ENCODE results near the gene MARCKSL1.
A peak's percentile ranks its signal among the peaks of the same experiment; 100 is the strongest.

Gene MARCKSL1

DNA sequence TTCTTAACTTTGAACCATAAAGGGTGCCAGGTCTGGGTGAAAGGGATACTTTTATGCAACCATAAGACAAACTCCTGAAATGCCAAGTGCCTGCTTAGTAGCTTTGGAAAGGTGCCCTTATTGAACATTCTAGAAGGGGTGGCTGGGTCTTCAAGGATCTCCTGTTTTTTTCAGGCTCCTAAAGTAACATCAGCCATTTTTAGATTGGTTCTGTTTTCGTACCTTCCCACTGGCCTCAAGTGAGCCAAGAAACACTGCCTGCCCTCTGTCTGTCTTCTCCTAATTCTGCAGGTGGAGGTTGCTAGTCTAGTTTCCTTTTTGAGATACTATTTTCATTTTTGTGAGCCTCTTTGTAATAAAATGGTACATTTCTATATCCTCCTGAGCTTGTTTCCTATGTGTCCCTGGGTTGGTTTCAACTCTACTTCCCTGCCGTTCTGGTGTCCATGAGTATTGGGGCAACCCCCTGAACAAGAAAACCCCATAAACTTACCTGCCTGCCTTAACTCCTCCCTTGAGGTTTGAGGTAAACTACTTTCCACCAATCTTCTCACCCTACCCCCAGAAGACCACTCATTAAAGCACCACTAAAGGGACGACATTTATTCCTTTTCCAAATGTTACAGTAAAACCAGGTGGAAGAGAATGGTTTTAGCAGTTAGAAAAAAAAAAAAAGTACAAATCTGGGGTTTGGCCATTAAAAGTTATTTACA lies 2.6 kb downstream of the MARCKSL1 start:
- peaks cover 35 to 57% of the 10 kb centered on the region in 2 donors for H3K36me3 Mint-ChIP-seq
- DNase-seq (no peak), ATAC-seq (replicated peaks) (no peak)
- H3K27ac Mint-ChIP-seq: peak overlapping the region; percentile 88
- H3K4me3 Mint-ChIP-seq: peak overlapping the region; percentile 88 to 93
- no peaks in the 10 kb centered on the region for H3K27me3 Mint-ChIP-seq
- peaks cover 40 to 79% of the 10 kb centered on the region in 2 donors for H3K4me1 Mint-ChIP-seq
- no peaks in the 10 kb centered on the region for H3K9me3 Mint-ChIP-seq

DNA sequence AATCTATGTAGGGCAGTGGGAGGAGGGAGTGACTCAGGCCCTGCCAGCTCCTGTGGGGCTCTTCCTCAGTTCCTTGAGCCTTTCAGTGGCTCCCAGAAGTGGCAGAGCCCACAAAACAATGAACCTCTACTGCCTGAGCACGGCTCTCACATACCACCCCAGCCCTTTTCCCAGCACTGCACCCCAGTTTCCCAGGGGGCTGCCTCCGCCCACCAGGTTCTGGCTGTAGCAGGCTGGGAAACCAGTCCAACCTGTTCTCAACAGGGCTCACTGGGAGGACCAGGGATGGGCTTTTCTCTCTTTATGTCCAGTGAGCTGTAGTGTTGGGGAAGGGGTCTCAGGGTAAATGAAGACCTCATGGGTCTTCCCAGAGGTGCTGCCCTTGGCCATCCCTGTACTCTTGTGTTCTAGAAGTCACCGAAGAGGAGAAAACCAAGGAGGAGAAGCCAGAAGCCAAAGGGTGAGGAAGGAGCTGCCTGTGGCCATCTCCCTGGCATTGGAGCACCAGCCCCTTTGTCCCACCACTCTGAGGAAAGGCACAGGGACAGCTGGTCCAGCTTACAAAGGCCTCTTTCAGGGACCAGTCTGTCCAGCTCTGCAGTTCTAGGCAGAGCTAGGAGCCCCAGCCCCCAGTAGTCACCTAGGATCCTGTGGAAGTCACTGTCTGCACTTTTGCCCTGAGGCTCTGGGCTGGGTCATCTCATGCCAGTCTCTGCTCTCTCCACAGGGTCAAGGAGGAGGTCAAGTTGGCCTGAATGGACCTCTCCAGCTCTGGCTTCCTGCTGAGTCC lies 3.5 kb downstream of the MARCKSL1 start:
- Mint-ChIP-seq H3K4me3 (no peak overlapping the region), H3K27ac (peak overlapping the region; percentile 59)

DNA sequence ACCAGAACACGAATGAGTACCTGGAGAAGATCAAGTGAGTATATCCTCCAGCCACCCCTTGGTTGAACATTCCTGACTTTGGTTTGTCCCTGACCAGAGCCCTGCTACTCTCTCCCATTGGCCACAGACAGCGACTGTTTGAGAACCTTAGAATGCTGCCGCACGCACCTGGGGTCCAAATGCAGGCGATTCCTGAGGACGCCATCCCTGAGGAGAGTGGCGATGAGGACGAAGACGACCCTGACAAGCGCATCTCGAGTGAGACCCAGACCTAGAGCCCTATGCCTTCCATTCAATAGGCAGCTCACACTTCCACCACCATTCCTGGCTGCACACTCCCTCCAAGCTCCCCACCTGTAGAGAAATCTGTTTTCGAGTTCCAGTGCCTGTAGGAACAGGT lies 4.5 kb downstream of the MARCKSL1 start:
- Mint-ChIP-seq H3K4me1 (peaks cover 28 to 61% of the 10 kb centered on the region in 2 donors), H3K4me3 (no peak overlapping the region), H3K27ac (peak overlapping the region; percentile 39), H3K36me3 (peaks cover 46 to 67% of the 10 kb centered on the region in 2 donors), H3K27me3 (no peaks in the 10 kb centered on the region), H3K9me3 (no peaks in the 10 kb centered on the region)
- DNase-seq (no peak), ATAC-seq (replicated peaks) (no peak)

More for the DNA sequence above, 3.5 kb downstream of the MARCKSL1 start:
- Mint-ChIP-seq H3K4me1 (peaks cover 33 to 70% of the 10 kb centered on the region in 2 donors), H3K27me3 (no peaks in the 10 kb centered on the region), H3K36me3 (peaks cover 40 to 61% of the 10 kb centered on the region in 2 donors), H3K9me3 (no peaks in the 10 kb centered on the region)
- ATAC-seq (replicated peaks) (no peak), DNase-seq (no peak)

- Mint-ChIP-seq H3K4me3 (no peak overlapping the region), H3K27ac (no peak overlapping the region)
Measured at GRCh38 chr1:32330558-32331151, 5.4 kb downstream of the MARCKSL1 start.

GRCh38 chr1:32329931-32330466 lies 6.0 kb downstream of the MARCKSL1 start:
- no peaks in the 10 kb centered on the region for H3K9me3 Mint-ChIP-seq
- no peak overlapping the region for H3K4me3 Mint-ChIP-seq
- DNase-seq (no peak), ATAC-seq (replicated peaks) (peak; percentile 23 to 41)
- H3K36me3 Mint-ChIP-seq: peaks cover 52 to 76% of the 10 kb centered on the region in 2 donors
- peak overlapping the region; percentile 65 for H3K27ac Mint-ChIP-seq
- H3K27me3 Mint-ChIP-seq: no peaks in the 10 kb centered on the region
- peaks cover 26 to 56% of the 10 kb centered on the region in 2 donors for H3K4me1 Mint-ChIP-seq

More at GRCh38 chr1:32330558-32331151, 5.4 kb downstream of the MARCKSL1 start:
- ATAC-seq (replicated peaks) (no peak), DNase-seq (no peak)
- peaks cover 28 to 58% of the 10 kb centered on the region in 2 donors for H3K4me1 Mint-ChIP-seq
- H3K9me3 Mint-ChIP-seq: no peaks in the 10 kb centered on the region
- peaks cover 46 to 71% of the 10 kb centered on the region in 2 donors for H3K36me3 Mint-ChIP-seq
- no peaks in the 10 kb centered on the region for H3K27me3 Mint-ChIP-seq

- Mint-ChIP-seq H3K27ac (no peak overlapping the region), H3K36me3 (peaks cover 61 to 73% of the 10 kb centered on the region in 2 donors), H3K9me3 (no peaks in the 10 kb centered on the region), H3K4me3 (no peak overlapping the region), H3K27me3 (no peaks in the 10 kb centered on the region), H3K4me1 (peaks cover 22 to 49% of the 10 kb centered on the region in 2 donors)
- no peak for DNase-seq
- ATAC-seq (replicated peaks): no peak
Measured at GRCh38 chr1:32327204-32327603, 8.8 kb downstream of the MARCKSL1 start.

- ATAC-seq (replicated peaks) (no peak), DNase-seq (no peak)
- H3K27ac Mint-ChIP-seq: peak overlapping the region; percentile 88
- peak overlapping the region; percentile 25 to 46 for H3K4me3 Mint-ChIP-seq
- H3K4me1 Mint-ChIP-seq: peaks cover 31 to 56% of the 10 kb centered on the region in 2 donors
- peaks cover 42 to 57% of the 10 kb centered on the region in 2 donors for H3K36me3 Mint-ChIP-seq
- no peaks in the 10 kb centered on the region for H3K27me3 Mint-ChIP-seq
- H3K9me3 Mint-ChIP-seq: no peaks in the 10 kb centered on the region
Measured at GRCh38 chr1:32321712-32322291, 14.2 kb downstream of the MARCKSL1 start.

- ATAC-seq (replicated peaks) (no peak), DNase-seq (no peak)
- no peaks in the 10 kb centered on the region for H3K27me3 Mint-ChIP-seq
- peak overlapping the region; percentile 88 for H3K27ac Mint-ChIP-seq
- H3K4me3 Mint-ChIP-seq: peak overlapping the region in 1 of 2 donors; percentile 25
- H3K36me3 Mint-ChIP-seq: peaks cover 43 to 56% of the 10 kb centered on the region in 2 donors
- H3K4me1 Mint-ChIP-seq: peaks cover 35 to 67% of the 10 kb centered on the region in 2 donors
- H3K9me3 Mint-ChIP-seq: peaks cover 2 to 4% of the 10 kb centered on the region in 2 donors
Measured at GRCh38 chr1:32318127-32318869, 17.7 kb downstream of the MARCKSL1 start.

DNA sequence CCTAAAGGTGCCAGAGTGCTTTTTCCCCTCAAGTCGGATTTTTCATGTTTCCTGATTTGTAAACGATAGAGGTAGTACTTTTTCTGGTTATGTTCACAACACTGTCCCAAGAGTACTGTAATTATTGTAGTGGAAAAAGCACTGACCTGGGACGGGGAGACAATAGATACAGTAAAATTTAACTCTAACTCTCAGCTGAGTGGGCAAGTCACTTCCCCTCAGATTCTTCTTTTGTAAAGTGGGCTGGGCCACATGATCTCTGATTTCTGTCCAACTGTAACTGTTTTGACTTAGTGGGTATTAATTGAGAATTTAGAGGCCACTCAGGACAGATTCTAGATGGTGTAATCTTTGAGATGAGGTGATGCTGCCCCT lies 19.1 kb downstream of the MARCKSL1 start:
- H3K9me3 Mint-ChIP-seq: peaks cover 2 to 4% of the 10 kb centered on the region in 2 donors
- H3K4me3 Mint-ChIP-seq: peak overlapping the region; percentile 59 to 74
- peaks cover 34 to 47% of the 10 kb centered on the region in 2 donors for H3K36me3 Mint-ChIP-seq
- peak; percentile 46 for DNase-seq
- ATAC-seq (replicated peaks): peak; percentile 90
- peak overlapping the region; percentile 98 for H3K27ac Mint-ChIP-seq
- H3K4me1 Mint-ChIP-seq: peaks cover 28 to 61% of the 10 kb centered on the region in 2 donors
- H3K27me3 Mint-ChIP-seq: no peaks in the 10 kb centered on the region

GRCh38 chr1:32311709-32312393 lies 24.2 kb downstream of the MARCKSL1 start:
- Mint-ChIP-seq H3K27me3 (no peaks in the 10 kb centered on the region), H3K36me3 (peaks cover 46 to 65% of the 10 kb centered on the region in 2 donors), H3K9me3 (peaks cover 2 to 9% of the 10 kb centered on the region in 2 donors), H3K4me1 (peaks cover 47 to 76% of the 10 kb centered on the region in 2 donors), H3K27ac (peak overlapping the region; percentile 90), H3K4me3 (peak overlapping the region in 1 of 2 donors; percentile 34)
- DNase-seq (no peak), ATAC-seq (replicated peaks) (no peak)

- Mint-ChIP-seq H3K27me3 (no peaks in the 10 kb centered on the region), H3K4me3 (no peak overlapping the region), H3K36me3 (peaks cover 55 to 71% of the 10 kb centered on the region in 2 donors), H3K4me1 (peaks cover 43 to 76% of the 10 kb centered on the region in 2 donors), H3K27ac (peak overlapping the region; percentile 86), H3K9me3 (peaks cover 3 to 8% of the 10 kb centered on the region in 2 donors)
- DNase-seq (no peak), ATAC-seq (replicated peaks) (no peak)
Measured at GRCh38 chr1:32309960-32310359, 26.1 kb downstream of the MARCKSL1 start.

DNA sequence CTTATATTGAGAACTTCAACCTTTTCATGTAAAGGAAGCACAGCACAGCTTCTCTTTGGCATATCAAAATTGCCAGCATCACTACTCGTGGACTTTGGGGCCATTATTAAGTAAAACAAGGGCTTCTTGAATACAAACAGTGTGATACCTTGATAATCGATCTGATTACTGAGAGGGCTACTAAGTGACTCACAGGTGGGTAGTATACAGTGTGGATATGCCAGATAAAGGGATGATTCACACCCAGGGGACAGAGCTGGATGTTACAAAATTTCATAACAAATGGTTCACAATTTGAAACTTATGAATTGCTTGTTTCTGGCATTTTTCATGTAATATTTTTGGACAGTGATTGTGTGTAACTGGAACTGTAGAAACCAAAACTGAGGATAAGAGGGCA lies 28.7 kb downstream of the MARCKSL1 start:
- H3K4me3 Mint-ChIP-seq: peak overlapping the region; percentile 22 to 64
- peaks cover 4 to 10% of the 10 kb centered on the region in 2 donors for H3K9me3 Mint-ChIP-seq
- DNase-seq (no peak), ATAC-seq (replicated peaks) (no peak)
- peaks cover 44 to 75% of the 10 kb centered on the region in 2 donors for H3K4me1 Mint-ChIP-seq
- peaks cover 61 to 80% of the 10 kb centered on the region in 2 donors for H3K36me3 Mint-ChIP-seq
- no peaks in the 10 kb centered on the region for H3K27me3 Mint-ChIP-seq
- H3K27ac Mint-ChIP-seq: peak overlapping the region; percentile 59

DNA sequence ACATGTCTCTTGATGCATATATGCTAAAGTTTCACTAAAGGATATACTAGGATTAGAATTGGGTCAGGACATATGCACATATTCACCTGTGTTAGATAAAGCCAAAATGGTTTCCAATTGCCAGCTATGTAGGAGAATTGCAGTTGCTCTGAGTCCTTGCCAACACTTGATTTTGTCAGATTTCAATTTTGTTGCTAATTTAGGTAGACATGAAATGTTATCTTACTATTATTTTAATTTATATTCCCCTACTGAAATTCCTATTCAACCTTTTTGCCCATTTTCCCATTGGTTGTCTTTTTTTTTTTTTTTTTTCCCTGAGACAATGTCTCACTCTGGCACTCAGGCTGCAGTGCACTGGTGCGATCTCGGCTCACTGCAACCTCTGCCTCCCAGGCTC lies 30.7 kb downstream of the MARCKSL1 start:
- Mint-ChIP-seq H3K27me3 (no peaks in the 10 kb centered on the region), H3K9me3 (peaks cover 4 to 14% of the 10 kb centered on the region in 2 donors), H3K4me1 (peaks cover 43 to 74% of the 10 kb centered on the region in 2 donors), H3K36me3 (peaks cover 67 to 83% of the 10 kb centered on the region in 2 donors), H3K27ac (no peak overlapping the region), H3K4me3 (no peak overlapping the region)
- no peak for DNase-seq
- ATAC-seq (replicated peaks): no peak

Data from stimulated activated naive B cell treated with anti-CD40 and anti-IgM and Interleukin-4, amounts not matched to agents 10 μg/mL and 1 μg/mL and 100 μg/mL, for 72 hours (primary cell).